GM12875 (cell line): ENCODE measurements around the gene JUN.
A peak's percentile ranks its signal among the peaks of the same experiment; 100 is the strongest.

Experiments
- H3K4me3 ChIP-seq: one replicate; pipeline ENCODE4 v1.5.1; 2011; ENCODE audit warnings: low read depth, low read length, control low read depth
- TF ChIP-seq, protein P1 (sequence below): IDR thresholded peaks from 2 replicates; pipeline ENCODE4 v1.5.1; 2011; ENCODE audit warnings: low read depth, mild to moderate bottlenecking, control low read depth, inconsistent platforms, low read length, moderate library complexity, borderline replicate concordance; ENCODE audit not compliant: insufficient read depth

The JUN gene

DNA sequence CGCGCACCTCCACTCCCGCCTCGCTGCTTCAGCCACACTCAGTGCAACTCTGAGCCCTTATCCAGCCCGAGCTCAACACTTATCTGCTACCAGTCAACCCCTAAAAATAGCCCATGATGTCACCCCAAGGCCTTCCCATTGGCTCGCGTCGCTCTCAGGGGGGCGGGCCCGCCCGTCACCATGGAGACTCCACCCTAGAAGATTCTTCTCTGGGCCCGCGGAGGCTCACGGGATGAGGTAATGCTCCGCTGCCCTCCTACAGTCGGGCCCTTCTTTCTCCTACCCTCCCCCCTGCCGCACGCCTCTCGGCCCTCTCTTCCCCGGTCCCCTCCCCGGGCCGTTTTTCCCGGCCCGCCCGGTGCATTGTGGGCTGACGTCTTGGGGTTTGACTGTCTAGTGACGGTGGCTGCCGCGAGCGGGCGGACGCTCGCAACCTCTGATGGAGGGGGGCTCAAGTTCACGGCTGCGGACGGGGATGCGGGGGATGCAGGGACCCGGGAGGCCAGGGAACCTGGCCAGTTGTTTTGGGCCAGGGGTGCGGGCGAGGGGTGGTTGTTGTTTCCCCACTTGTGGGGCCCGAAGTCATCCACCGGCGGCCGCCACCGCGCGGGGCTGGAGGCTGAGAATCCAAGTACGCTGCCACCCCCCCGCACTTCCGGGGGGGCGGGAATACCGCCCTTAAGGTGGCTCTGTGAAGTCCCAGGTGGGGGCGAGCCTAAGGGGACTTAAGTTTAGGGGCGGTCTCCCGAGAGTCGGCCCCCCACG is at the start of gene JUN:
JUN (minus strand) TSS at position 55 of the 765 bp plus-strand sequence. CDS start 977 bp downstream, outside the sequence.
- peak within 1 kb of the TSS; percentile 85 for H3K4me3 ChIP-seq
- TF ChIP-seq, protein P1, sequence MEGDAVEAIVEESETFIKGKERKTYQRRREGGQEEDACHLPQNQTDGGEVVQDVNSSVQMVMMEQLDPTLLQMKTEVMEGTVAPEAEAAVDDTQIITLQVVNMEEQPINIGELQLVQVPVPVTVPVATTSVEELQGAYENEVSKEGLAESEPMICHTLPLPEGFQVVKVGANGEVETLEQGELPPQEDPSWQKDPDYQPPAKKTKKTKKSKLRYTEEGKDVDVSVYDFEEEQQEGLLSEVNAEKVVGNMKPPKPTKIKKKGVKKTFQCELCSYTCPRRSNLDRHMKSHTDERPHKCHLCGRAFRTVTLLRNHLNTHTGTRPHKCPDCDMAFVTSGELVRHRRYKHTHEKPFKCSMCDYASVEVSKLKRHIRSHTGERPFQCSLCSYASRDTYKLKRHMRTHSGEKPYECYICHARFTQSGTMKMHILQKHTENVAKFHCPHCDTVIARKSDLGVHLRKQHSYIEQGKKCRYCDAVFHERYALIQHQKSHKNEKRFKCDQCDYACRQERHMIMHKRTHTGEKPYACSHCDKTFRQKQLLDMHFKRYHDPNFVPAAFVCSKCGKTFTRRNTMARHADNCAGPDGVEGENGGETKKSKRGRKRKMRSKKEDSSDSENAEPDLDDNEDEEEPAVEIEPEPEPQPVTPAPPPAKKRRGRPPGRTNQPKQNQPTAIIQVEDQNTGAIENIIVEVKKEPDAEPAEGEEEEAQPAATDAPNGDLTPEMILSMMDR, result no peak

DNA sequence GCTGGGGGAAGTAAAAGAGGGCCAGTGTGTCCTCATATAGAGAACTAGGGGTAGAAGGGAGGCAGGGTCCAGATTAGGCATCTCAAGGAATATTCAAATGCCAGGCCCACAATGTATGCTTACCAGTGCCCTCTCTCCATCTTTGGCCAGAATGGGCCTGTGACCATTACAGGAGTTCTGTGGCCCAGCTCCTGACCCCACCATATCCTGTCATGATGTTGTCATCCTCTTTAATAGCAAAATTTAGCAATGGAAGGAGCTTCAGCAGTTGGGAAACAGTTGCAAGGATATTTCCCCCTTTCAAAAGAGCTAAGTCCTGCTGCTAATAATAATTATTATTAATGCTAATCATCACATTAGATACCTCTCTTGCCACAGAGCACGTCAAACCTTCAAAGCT is 49.3 kb upstream of the JUN start:
- TF ChIP-seq, protein P1, result no peak
- H3K4me3 ChIP-seq, result no peak overlapping the region

DNA sequence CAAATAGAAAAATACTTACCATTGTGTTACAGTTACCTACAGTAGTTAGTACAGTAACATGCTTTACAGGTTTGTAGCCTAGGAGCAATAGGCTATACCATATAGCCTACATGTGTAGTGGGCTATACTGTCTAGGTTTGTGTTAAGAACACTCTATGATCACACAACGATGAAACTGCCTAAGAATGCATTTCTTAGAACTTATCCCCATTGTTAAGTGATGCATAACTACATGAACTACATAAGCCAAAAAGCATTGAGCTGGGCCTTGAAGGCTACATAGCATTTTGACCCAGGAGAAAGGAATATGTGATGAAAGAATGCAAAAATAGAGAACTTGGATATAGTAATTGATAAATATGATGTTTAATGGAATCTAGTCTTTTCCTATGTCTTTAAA is 46.4 kb upstream of the JUN start:
- TF ChIP-seq, protein P1, result no peak
- H3K4me3 ChIP-seq, result no peak overlapping the region

DNA sequence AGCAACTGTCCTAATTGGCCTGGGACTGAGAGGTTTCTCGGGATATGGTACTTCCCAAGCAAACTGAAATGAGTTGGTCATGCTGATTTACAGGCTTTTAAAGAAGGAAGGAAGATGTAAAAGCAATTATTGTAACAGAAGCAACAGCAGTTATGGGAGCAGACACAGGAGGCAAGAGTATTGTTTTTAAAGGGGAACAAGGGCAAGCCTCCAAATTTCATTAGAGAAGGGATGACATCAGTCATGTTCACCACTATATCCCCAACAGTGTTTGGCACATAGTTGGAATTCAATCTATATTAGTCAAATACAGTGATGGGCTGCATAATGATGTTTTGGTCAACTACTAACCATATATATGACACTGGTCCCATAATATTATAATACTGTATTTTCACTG is 46.0 kb upstream of the JUN start:
- H3K4me3 ChIP-seq, result no peak overlapping the region
- TF ChIP-seq, protein P1, result no peak

DNA sequence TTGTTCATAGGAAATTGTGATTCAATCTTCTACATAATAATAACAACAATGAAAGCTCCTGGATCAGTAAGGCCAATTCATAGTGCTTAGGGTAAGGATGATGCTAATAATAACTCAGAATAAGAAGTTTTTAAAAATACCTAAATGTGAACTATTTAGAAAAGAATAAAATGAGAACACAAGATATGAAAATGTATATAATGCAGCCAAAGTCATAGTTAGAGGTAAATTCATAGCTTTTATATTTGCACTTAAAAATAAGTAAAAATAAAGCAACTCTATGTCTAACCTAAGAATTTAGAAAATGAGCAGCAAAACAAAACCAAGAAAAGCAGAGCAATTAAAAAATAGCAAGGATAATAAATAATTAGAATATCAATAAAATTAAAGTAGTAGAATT is 43.5 kb upstream of the JUN start:
- TF ChIP-seq, protein P1, result no peak
- no peak overlapping the region for H3K4me3 ChIP-seq

DNA sequence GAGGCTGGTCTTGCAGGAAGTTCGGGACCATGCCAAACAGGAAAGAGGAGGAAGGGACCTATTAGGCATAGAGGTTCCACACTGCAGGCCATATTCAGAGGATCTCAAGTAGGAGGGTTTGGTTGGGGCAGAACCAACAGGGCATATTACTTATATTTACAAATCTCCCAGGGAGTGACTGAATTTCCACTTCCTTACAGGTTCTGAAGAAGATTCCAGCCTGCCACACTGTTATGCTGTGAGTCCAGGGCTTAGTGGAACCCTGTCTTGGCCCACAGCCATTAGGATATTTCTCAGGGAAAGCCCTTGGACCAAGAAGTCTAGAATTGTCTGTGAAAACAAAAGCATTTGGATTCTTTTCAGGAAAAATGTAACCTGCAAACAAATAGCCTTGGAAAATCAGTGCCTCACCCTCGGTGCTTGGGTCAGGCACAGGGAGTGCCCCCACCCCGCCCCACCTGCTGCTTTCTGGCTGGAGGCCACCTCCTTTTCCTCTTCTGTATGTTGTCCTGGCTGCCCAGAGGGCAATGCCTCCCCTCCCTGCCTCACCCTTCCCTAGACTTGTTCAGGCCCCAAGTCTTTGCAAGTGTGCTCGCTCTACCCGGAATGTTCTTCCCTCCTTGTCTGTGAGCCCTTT is 41.0 kb upstream of the JUN start:
- H3K4me3 ChIP-seq, result no peak overlapping the region
- TF ChIP-seq, protein P1, result no peak

DNA sequence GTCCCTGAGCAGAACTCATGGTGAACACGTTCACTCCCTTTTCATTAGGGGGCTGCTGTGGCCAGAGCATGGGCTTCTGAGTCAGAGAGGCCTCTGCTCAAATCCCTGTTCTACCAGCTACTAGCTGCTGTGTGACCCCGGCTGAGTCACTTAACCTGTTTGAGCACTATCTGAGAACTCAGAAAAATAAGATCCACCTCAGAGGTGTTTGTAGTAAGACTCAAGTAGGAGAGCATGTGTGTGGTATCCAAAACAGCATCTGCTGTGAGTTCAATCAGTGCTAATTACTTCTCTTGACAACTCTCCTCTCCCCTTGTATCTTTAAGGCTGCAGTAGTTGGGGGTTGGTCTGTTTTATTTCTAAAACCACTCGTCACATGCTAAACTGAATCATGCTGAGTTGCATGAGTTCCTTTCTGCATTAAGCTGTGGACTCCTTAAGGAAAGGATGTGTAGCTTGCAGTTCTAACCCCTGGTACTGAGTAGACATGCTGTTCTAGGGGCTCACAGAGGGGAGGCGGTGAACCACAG is 39.7 kb upstream of the JUN start:
- TF ChIP-seq, protein P1, result no peak
- H3K4me3 ChIP-seq, result no peak overlapping the region
